Memory B cell (primary cell): ENCODE measurements around the gene CEP170B.
A peak's percentile ranks its signal among the peaks of the same experiment; 100 is the strongest.

Experiments used
- ATAC-seq: fragments of 150-1000 bp; cut with Tn5 transposase; 2 replicates; pipeline ENCODE4 v1.10.0; 2021; ENCODE audit warnings: low read depth, mild to moderate bottlenecking, moderate library complexity
- DNase-seq, 2 donors: peaks; one replicate each; pipeline ENCODE4 v3.0.0; 2022; ENCODE audit warnings: low spot score in 2 of 2
- H3K27ac Mint-ChIP-seq: one replicate; pipeline ENCODE4 v1.8.0; 2022; ENCODE audit warnings: mild to moderate bottlenecking, moderate library complexity, mixed read lengths
- H3K27me3 Mint-ChIP-seq: one replicate; pipeline ENCODE4 v1.8.0; 2022; ENCODE audit warnings: mixed read lengths
- H3K36me3 Mint-ChIP-seq: one replicate; pipeline ENCODE4 v1.8.0; 2022; ENCODE audit warnings: mild to moderate bottlenecking, mixed read lengths
- H3K4me1 Mint-ChIP-seq: one replicate; pipeline ENCODE4 v1.8.0; 2022; ENCODE audit warnings: mixed read lengths
- H3K4me3 Mint-ChIP-seq: one replicate; pipeline ENCODE4 v1.8.0; 2022; ENCODE audit warnings: mild to moderate bottlenecking, moderate library complexity, mixed read lengths
- H3K9me3 Mint-ChIP-seq: one replicate; pipeline ENCODE4 v1.8.0; 2022; ENCODE audit warnings: mixed read lengths

CEP170B gene

DNA sequence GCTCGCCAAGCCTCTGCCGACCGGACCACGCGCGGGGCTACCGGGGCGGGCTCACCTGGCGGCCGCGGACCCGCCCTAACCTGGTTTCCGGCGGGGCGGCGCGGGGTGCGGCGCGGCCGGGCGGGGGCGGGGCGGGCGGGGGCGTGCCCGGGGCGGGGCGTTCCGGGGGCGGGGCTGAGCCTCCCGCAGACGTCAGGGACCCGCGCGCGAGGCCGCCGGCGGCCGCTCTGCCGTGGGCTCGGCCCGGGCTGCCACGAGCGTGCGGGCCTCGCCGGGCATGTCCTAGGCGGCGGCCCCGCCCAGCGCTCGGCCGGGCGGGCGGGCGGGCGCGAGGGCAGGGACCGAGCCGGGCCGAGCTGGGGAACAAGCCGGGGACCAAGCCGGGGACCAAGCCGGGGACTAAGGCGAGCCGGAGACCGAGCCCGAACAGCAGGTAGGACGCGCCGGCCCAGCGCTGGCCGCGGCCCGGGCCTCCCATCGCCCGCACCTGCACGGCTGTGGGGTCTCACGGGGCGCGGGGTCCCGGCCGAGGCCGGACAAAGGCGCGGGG is at the start of gene CEP170B:
CEP170B (plus strand) TSS at position 188 of the 550 bp plus-strand sequence. CDS start 3,183 bp downstream, outside the sequence.
- peaks cover 5% of the 10 kb centered on the region for H3K4me1 Mint-ChIP-seq
- H3K27ac Mint-ChIP-seq: no peak within 1 kb of the TSS
- H3K36me3 Mint-ChIP-seq: no peaks in the 10 kb centered on the region
- peaks cover 25% of the 10 kb centered on the region for H3K27me3 Mint-ChIP-seq
- H3K4me3 Mint-ChIP-seq: peak within 1 kb of the TSS; percentile 79
- no peaks in the 10 kb centered on the region for H3K9me3 Mint-ChIP-seq
- ATAC-seq: peak; percentile 79
- DNase-seq: peak in 1 of 2 donors; percentile 49

DNA sequence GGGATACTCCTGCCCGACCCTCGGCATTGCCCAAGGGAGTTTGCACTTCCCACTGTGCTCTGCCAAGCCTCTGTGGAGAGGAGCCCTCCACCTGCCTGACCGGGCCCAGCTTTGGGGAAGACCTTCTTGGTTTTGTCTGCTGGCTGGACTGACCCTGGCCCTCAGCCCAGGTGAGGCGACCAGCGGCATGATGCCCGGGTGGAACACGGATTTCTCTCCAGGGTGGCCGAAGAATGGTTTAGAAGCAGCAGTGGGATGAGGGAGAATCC is 48.5 kb upstream of the CEP170B start:
- DNase-seq (no peak), ATAC-seq (no peak)
- no peaks in the 10 kb centered on the region for H3K36me3 Mint-ChIP-seq
- H3K27ac Mint-ChIP-seq: peak overlapping the region; percentile 95
- no peaks in the 10 kb centered on the region for H3K9me3 Mint-ChIP-seq
- H3K4me3 Mint-ChIP-seq: peak overlapping the region; percentile 94
- no peaks in the 10 kb centered on the region for H3K27me3 Mint-ChIP-seq
- peaks cover 19% of the 10 kb centered on the region for H3K4me1 Mint-ChIP-seq

DNA sequence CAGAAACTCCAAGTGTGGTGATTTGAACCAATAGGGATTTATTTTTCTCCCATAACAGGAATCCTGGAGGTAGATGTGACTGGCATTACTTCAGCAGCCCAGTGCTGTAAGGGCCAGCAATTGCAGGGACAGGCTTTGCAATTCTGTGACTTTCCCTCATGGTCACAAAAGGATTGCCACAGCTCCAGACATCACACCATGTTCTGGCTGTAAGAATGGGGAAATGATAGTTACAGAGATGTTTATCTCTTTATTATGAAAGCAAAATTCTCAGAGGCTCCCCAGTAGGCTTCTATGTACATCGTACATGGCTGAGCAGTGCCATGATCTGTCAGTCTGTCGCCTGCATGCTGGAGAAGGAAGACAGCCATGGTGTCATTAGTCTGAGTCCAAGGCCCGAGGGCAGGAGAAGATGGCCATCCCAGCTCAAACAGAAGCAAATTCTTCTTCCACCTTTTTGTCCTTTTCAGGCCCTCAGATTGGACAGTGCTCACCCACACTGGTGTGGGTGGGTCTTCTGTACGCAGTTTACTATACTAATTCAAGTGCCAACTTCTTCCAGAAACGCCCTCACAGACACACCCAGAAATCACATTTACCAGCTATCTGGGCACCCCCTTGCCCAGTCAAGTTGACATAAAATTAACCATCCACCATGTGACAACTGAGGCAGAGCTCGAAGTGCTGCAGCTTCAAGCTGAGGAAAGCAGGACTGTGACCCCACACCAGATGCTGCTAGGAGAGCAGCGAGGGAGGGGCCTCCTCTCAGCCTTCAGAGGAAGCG is 46.9 kb upstream of the CEP170B start:
- no peaks in the 10 kb centered on the region for H3K36me3 Mint-ChIP-seq
- H3K27me3 Mint-ChIP-seq: no peaks in the 10 kb centered on the region
- DNase-seq: no peak
- H3K9me3 Mint-ChIP-seq: no peaks in the 10 kb centered on the region
- H3K4me3 Mint-ChIP-seq: no peak overlapping the region
- H3K4me1 Mint-ChIP-seq: peaks cover 19% of the 10 kb centered on the region
- no peak for ATAC-seq
- peak overlapping the region; percentile 31 for H3K27ac Mint-ChIP-seq

DNA sequence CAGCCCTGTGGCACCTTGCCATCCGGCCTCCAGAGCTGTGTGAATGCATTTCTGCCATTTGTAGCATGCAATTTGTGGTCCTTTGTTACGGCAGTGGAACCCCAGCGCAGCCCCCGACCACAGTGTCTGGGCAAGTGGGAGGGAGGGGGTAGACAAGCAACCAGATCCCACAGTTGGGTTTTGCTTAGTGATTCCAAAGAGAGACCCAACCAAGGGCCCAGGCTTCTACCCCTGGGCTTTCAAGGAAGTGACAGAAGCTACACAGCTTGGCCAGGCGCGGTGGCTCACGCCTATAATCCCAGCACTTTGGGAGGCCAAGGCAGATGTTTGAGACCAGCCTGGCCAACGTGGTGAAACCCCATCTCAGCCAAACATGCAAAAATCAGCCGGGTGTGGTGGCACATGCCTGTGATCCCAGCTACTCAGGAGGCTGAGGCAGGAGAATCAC is 46.3 kb upstream of the CEP170B start:
- Mint-ChIP-seq H3K27ac (no peak overlapping the region), H3K36me3 (no peaks in the 10 kb centered on the region), H3K4me3 (no peak overlapping the region)

DNA sequence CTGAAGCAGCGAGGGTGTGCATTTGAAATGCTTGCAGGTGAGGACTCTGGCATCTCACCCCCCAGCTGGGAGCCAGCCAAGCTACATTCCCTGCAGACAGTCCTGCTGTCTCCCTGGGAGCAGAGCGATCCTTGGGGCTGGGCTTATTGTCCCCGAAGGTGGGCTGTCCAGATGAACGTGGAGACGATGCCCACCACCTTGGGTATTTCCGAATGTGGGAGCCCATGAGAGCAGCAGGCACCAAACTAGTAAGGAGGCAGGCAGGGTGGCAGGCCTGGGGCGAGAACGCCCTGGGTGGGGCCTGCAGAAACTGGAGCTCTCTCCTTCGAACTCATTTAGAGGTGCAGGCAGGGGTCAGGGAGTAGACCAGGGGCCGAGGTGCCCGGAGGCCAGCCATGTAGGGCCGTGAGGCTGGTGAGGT is 45.7 kb upstream of the CEP170B start:
- no peak overlapping the region for H3K4me3 Mint-ChIP-seq
- H3K27me3 Mint-ChIP-seq: peaks cover 3% of the 10 kb centered on the region
- DNase-seq: no peak
- ATAC-seq: no peak
- peaks cover 1% of the 10 kb centered on the region for H3K9me3 Mint-ChIP-seq
- peaks cover 12% of the 10 kb centered on the region for H3K4me1 Mint-ChIP-seq
- no peak overlapping the region for H3K27ac Mint-ChIP-seq
- no peaks in the 10 kb centered on the region for H3K36me3 Mint-ChIP-seq

More for the DNA sequence above, 46.3 kb upstream of the CEP170B start:
- no peaks in the 10 kb centered on the region for H3K9me3 Mint-ChIP-seq
- DNase-seq (no peak), ATAC-seq (no peak)
- peaks cover 14% of the 10 kb centered on the region for H3K4me1 Mint-ChIP-seq
- H3K27me3 Mint-ChIP-seq: peaks cover under 1% of the 10 kb centered on the region

DNA sequence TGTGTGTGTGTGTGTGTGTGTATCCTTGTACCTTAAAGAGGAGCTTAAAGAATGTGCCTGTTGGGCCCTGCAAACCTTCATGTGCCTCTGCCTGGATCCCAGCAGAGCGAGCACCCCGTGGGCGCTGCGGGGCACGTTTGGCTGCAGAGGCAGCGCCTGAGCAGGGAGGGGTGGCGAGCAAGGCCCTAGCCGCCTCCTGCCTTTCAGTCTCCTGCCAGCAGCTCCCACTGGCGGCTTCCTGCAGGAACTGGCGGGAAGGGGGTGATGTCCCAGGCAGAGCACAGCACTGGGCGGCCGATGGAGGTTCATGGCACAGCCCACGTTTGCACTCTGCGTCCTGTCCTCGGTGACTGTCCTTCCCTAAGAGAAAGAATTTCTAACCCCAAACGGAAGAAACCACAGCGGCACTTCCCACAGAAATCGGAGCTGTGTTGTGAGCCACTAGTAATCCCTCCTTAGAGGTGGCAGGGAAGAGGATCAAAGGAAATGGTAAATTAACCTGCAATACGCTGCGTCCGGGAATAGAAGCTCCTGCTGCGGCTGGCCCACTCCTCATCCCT is 44.3 kb upstream of the CEP170B start:
- no peak for DNase-seq
- H3K9me3 Mint-ChIP-seq: peaks cover 6% of the 10 kb centered on the region
- peaks cover 12% of the 10 kb centered on the region for H3K27me3 Mint-ChIP-seq
- no peak overlapping the region for H3K4me3 Mint-ChIP-seq
- no peaks in the 10 kb centered on the region for H3K36me3 Mint-ChIP-seq
- H3K4me1 Mint-ChIP-seq: peaks cover 17% of the 10 kb centered on the region
- ATAC-seq: no peak
- no peak overlapping the region for H3K27ac Mint-ChIP-seq

DNA sequence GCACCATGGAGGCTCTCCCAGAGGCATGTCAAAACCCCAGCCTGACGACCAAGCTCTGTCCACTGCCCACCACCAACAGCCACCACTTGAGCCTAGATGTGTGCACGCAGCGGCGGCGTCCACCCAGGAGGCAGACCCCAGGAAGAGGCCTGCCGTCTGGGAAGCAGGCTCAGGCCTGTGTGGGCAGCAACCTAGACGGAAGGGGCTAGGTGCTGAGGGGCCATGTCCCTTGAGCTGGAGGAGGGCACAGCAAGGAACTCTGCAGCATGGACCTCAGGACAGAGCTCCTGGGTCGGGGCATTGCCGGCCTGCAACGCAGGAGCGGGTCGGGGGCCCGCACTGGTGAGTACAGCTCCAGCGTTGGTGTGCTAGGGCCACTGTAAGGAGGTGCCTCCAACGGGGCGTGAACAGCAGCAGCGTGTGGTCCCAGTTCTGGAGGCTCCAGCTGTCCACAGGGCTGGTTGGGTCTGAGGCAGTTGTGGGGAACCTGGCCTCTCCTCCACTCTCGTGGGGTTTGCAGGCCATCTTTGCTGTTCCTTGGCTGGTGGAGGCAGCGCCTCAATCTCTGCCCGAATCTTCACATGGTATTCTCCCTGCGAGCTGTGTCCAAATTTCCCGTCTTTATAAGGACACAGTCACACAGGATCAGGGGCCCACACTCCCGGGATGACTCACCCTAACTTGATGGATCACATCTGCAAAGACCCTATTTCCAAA is 43.7 kb upstream of the CEP170B start:
- no peak for DNase-seq
- no peak overlapping the region for H3K27ac Mint-ChIP-seq
- peaks cover 18% of the 10 kb centered on the region for H3K4me1 Mint-ChIP-seq
- ATAC-seq: no peak
- H3K36me3 Mint-ChIP-seq: no peaks in the 10 kb centered on the region
- H3K27me3 Mint-ChIP-seq: peaks cover 13% of the 10 kb centered on the region
- no peak overlapping the region for H3K4me3 Mint-ChIP-seq
- H3K9me3 Mint-ChIP-seq: peaks cover 6% of the 10 kb centered on the region

DNA sequence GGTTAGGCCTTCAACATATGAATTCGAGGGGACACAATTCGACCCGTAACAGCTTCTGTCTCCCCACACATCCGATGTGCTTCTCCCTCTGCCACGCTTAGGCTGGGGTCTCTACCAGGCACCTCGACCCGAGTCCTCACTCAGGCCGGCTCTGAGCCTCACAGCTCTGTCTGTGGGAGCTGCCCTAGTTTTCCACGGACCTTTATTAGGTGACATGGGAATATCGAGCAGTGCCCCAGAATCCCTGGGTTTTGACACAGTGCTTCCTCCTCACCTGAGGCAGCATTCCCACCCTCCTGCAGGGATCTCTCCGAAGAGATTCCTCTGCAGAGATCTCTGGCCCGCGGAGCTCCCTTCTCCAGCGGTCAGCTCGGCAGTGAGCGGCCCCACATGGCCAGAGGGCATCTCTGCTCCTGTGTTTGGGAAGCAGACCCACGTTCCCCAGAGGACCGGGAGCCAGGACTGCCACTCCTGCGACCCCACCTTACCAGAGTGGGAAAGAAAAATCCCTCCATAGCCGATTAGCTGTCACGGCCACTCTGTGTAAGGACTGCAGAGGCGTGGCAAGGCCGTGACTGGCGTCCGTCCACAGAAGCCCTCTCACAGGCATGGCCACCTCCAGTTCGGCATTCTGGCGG is 43.0 kb upstream of the CEP170B start:
- no peaks in the 10 kb centered on the region for H3K36me3 Mint-ChIP-seq
- H3K9me3 Mint-ChIP-seq: peaks cover 6% of the 10 kb centered on the region
- H3K27ac Mint-ChIP-seq: no peak overlapping the region
- ATAC-seq (no peak), DNase-seq (no peak)
- no peak overlapping the region for H3K4me3 Mint-ChIP-seq
- H3K27me3 Mint-ChIP-seq: peaks cover 16% of the 10 kb centered on the region
- peaks cover 15% of the 10 kb centered on the region for H3K4me1 Mint-ChIP-seq

DNA sequence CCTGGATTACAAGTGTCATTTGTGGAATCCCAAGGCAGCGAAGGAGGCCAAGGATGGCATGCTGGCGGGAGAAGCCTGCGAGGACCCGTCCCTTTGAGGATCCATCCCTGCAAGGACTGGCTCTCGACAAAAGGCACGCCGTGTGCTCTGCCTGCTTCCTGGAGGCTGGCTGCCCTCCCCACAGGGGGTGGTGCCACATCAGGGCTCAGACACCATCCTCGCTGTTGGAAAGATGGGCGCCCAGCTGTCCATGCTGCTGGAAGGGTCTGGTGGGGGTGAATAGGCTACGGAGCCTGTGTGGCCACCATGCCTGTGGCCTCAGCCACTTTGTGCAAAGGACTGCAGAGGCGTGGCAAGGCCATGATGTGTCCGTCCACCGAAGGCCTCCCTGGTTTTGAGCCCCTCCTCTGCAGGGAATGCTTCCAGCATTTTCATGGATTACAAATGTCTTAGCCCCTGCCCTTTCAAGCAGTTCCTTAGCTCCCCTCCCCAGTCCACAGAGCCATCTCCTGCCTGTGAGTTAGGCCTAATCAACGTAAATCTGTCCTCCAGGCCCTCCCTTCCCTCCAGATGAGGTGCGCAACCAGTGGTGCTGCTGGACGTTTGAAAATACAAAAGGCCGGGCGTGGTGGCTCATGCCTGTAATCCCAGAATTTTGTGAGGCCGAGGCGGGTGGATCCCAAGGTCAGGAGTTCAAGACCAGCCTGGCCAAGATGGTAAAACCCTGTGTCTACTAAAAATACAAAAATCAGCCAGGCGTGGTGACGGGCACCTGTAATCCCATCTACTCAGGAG is 42.0 kb upstream of the CEP170B start:
- DNase-seq (no peak), ATAC-seq (no peak)
- Mint-ChIP-seq H3K9me3 (peaks cover 6% of the 10 kb centered on the region), H3K4me1 (peaks cover 18% of the 10 kb centered on the region), H3K4me3 (no peak overlapping the region), H3K27me3 (peaks cover 17% of the 10 kb centered on the region), H3K27ac (no peak overlapping the region), H3K36me3 (no peaks in the 10 kb centered on the region)

DNA sequence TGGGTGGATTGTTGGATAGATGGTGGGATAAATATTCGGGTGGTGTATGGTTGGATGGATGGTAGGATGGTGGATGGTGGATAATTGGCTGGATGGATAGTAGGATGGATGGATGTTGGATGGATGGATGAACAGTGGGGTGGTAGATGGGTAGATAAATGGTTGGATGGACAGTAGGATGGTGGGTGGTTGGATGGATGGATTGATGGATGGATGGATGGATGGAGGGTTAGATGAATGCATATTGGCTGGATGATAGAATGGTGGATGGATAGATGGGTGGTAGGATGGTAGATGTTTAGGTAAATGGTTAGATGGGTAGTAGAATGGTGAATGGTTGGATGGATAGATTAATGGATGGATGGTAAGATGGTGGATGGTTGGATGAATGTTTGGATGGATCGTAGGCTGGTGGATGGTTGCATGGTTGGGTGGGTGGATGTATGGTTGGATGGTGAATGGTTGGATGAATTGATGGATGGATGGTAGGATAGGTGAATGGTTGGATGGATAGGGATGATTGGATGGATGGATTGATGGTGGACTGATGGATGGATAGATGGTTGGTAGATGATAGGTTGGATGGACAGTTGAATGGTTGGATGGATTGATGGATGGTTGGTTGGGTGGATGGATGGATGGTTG is 40.6 kb upstream of the CEP170B start:
- Mint-ChIP-seq H3K27ac (no peak overlapping the region), H3K4me3 (peak overlapping the region; percentile 37)

DNA sequence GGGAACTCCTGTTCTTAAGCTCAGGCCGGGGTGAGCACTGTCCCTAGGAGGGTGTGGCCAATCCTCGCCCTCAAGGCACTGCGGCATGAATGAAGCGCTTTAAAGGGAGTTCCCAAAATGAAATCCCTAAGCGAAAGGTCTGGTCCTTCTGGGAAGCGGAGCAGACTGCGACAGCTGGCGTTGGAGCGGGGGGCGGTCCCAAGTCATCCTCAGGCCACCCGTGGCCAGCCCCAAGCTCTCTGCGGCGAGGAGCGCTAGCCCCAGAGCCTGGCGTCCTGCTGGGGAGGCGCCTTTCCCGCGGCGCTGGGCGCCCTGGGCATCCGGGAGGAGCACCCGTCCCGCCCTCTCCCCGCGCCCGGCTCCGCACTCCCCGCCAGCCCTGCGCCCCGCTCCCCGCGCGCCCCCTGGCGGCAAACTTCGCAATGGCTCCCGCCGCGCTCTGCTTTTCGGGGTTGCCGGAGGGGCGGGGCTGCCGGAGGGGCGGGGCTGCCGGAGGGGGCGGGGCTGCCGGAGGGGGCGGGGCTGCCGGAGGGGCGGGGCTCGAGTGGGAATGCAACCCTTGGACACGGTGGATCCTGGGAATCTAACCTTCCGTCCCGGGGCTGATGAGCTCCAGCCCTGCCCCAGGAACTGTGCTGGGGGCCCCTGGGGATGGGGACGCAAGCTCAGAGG is 38.7 kb upstream of the CEP170B start:
- H3K27ac Mint-ChIP-seq: no peak overlapping the region
- peaks cover 18% of the 10 kb centered on the region for H3K4me1 Mint-ChIP-seq
- DNase-seq: peak; percentile 97 to 99
- H3K27me3 Mint-ChIP-seq: peaks cover 17% of the 10 kb centered on the region
- H3K4me3 Mint-ChIP-seq: peak overlapping the region; percentile 82
- H3K36me3 Mint-ChIP-seq: no peaks in the 10 kb centered on the region
- ATAC-seq: peak; percentile 89
- peaks cover 6% of the 10 kb centered on the region for H3K9me3 Mint-ChIP-seq

More for the DNA sequence above, 40.6 kb upstream of the CEP170B start:
- H3K36me3 Mint-ChIP-seq: no peaks in the 10 kb centered on the region
- peaks cover 17% of the 10 kb centered on the region for H3K27me3 Mint-ChIP-seq
- peaks cover 18% of the 10 kb centered on the region for H3K4me1 Mint-ChIP-seq
- DNase-seq (no peak), ATAC-seq (no peak)
- peaks cover 6% of the 10 kb centered on the region for H3K9me3 Mint-ChIP-seq

DNA sequence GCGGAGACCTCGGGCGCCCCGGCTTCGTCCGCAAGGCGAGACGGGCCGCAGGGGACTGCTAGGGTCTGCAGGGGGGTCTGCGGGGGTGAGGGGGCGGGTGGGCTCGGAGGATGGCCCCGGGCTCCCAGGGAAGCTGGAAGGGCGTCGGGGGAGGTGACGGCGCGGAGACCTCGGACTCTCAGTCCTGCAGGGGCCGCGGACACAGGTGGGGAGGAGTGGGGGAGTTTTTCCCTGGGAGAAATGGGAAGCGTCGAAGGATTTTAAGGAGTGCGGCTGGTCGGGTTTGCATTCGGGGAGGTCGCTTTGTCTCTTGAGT is 38.2 kb upstream of the CEP170B start:
- H3K27ac Mint-ChIP-seq: no peak overlapping the region
- H3K9me3 Mint-ChIP-seq: peaks cover 6% of the 10 kb centered on the region

More for the DNA sequence above, 38.2 kb upstream of the CEP170B start:
- Mint-ChIP-seq H3K4me3 (peak overlapping the region; percentile 79), H3K27me3 (peaks cover 17% of the 10 kb centered on the region), H3K36me3 (no peaks in the 10 kb centered on the region), H3K4me1 (peaks cover 18% of the 10 kb centered on the region)
- ATAC-seq: no peak
- no peak for DNase-seq
